GM12878 (cell line): ENCODE results near the gene CNTN2.

ENCODE experiments used
- ESRRA ChIP-seq: IDR thresholded peaks from 2 replicates; pipeline ENCODE4 v1.6.1; 2012; ENCODE audit warnings: mild to moderate bottlenecking, low read length, improper control_type of control experiment
- POLR2A ChIP-seq: IDR thresholded peaks from 2 replicates; pipeline ENCODE4 v1.6.1; 2011; ENCODE audit warnings: low read depth, mild to moderate bottlenecking, low read length
- SIN3A ChIP-seq: IDR thresholded peaks from 2 replicates; pipeline ENCODE4 v1.6.1; 2012; ENCODE audit warnings: low read depth, low read length, improper control_type of control experiment

DNA sequence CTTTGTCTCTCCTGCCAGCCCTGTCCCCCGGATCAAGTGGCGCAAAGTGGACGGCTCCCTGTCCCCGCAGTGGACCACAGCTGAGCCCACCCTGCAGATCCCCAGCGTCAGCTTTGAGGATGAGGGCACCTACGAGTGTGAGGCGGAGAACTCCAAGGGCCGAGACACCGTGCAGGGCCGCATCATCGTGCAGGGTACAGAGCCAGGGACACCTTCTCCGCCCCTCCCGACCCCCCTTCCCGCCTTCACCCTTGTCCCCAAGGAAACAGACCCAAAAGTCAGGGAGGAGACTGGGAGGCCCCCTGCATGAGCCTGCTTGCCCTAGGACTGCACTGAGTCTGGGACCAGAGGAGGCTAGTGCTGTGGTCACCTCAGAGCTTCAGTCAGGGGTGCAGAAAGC, 18.2 kb downstream of the CNTN2 start:
- TF ChIP-seq POLR2A (no peak), ESRRA (no peak), SIN3A (no peak)
